C4-2B (cell line): Measurements from ENCODE around the gene LYG2.

Experiments
- CTCF ChIP-seq: fragments of 450-650 bp; conservative IDR thresholded peaks from 2 replicates; pipeline ENCODE4 v1.5.1; 2017; ENCODE audit warnings: mild to moderate bottlenecking
- ZFX ChIP-seq: fragments of 450-650 bp; IDR thresholded peaks from 2 replicates; pipeline ENCODE4 v1.6.1; 2017

- TF ChIP-seq CTCF (no peak), ZFX (no peak)
Observed at GRCh38 chr2:99256677-99257076, 1.2 kb upstream of the LYG2 start.
